ENCODE data around the gene RCSD1. TPM values are rescaled to one million over a fixed set of nuclear protein-coding genes. Genes with fewer than 3 reads are reported as not detected.
A peak's percentile ranks its signal among the peaks of the same experiment; 100 is the strongest.
"Not testable (repeated sequence)": the region's sequence is repeated elsewhere in the genome, so short reads cannot be mapped to it uniquely, and the experiment has no call there.

The RCSD1 gene
- total RNA-seq, 1 donor = 64.1 TPM

GRCh38 chr1:167715157-167715999 is 85.3 kb downstream of the RCSD1 start:
- Histone ChIP-seq H3K4me1 (ENCODE audit: insufficient read depth, low read length) (peaks cover 43% of the 10 kb centered on the region), H3K27me3 (ENCODE audit: insufficient read depth, low read length) (no peaks in the 10 kb centered on the region), H3K4me3 (ENCODE audit: low read length) (peak overlapping the region; percentile 79), H3K9me3 (ENCODE audit: low read depth, low read length) (no peaks in the 10 kb centered on the region)

- peak overlapping the region; percentile 79 for H3K4me3 ChIP-seq (ENCODE audit: low read length)
- peaks cover 46% of the 10 kb centered on the region for H3K4me1 ChIP-seq (ENCODE audit: insufficient read depth, low read length)
- H3K9me3 ChIP-seq (ENCODE audit: low read depth, low read length) = no peaks in the 10 kb centered on the region
- no peaks in the 10 kb centered on the region for H3K27me3 ChIP-seq (ENCODE audit: insufficient read depth, low read length)
Measured at GRCh38 chr1:167716000-167716271, 85.9 kb downstream of the RCSD1 start.

- no peak overlapping the region for H3K4me3 ChIP-seq (ENCODE audit: low read length)
- H3K4me1 ChIP-seq (ENCODE audit: insufficient read depth, low read length) = peaks cover 49% of the 10 kb centered on the region
- no peaks in the 10 kb centered on the region for H3K27me3 ChIP-seq (ENCODE audit: insufficient read depth, low read length)
- no peaks in the 10 kb centered on the region for H3K9me3 ChIP-seq (ENCODE audit: low read depth, low read length)
Measured at GRCh38 chr1:167717351-167717750, 87.3 kb downstream of the RCSD1 start.

- Histone ChIP-seq H3K4me1 (ENCODE audit: insufficient read depth, low read length) (peaks cover 50% of the 10 kb centered on the region), H3K4me3 (ENCODE audit: low read length) (no peak overlapping the region), H3K27me3 (ENCODE audit: insufficient read depth, low read length) (no peaks in the 10 kb centered on the region), H3K9me3 (ENCODE audit: low read depth, low read length) (no peaks in the 10 kb centered on the region)
Measured at GRCh38 chr1:167718914-167719691, 89.1 kb downstream of the RCSD1 start.

GRCh38 chr1:167719715-167720421 is 89.8 kb downstream of the RCSD1 start:
- H3K27me3 ChIP-seq (ENCODE audit: insufficient read depth, low read length); H3K9me3 ChIP-seq (ENCODE audit: low read depth, low read length); H3K4me3 ChIP-seq (ENCODE audit: low read length): not testable (repeated sequence)
- H3K4me1 ChIP-seq (ENCODE audit: insufficient read depth, low read length) = peaks cover 43% of the 10 kb centered on the region

GRCh38 chr1:167720965-167721616 is 91.1 kb downstream of the RCSD1 start:
- peak overlapping the region; percentile 66 for H3K4me3 ChIP-seq (ENCODE audit: low read length)
- H3K4me1 ChIP-seq (ENCODE audit: insufficient read depth, low read length) = peaks cover 38% of the 10 kb centered on the region
- no peaks in the 10 kb centered on the region for H3K27me3 ChIP-seq (ENCODE audit: insufficient read depth, low read length)
- H3K9me3 ChIP-seq (ENCODE audit: low read depth, low read length) = no peaks in the 10 kb centered on the region

- Histone ChIP-seq H3K9me3 (ENCODE audit: low read depth, low read length) (no peaks in the 10 kb centered on the region), H3K27me3 (ENCODE audit: insufficient read depth, low read length) (no peaks in the 10 kb centered on the region), H3K4me3 (ENCODE audit: low read length) (peak within 1 kb of the TSS; percentile 66), H3K4me1 (ENCODE audit: insufficient read depth, low read length) (peaks cover 37% of the 10 kb centered on the region)
Measured at GRCh38 chr1:167721617-167722151, 91.7 kb downstream of the RCSD1 start, which contains the start of gene MPZL1. TSS of gene MPZL1 (plus strand) at chr1:167721982. CDS start at chr1:167722152, 170 bp downstream.

GRCh38 chr1:167722152-167722869 is 92.3 kb downstream of the RCSD1 start:
- Histone ChIP-seq H3K4me3 (ENCODE audit: low read length) (peak overlapping the region; percentile 66), H3K4me1 (ENCODE audit: insufficient read depth, low read length) (peaks cover 33% of the 10 kb centered on the region)

GRCh38 chr1:167722870-167723251 is 92.8 kb downstream of the RCSD1 start:
- no peaks in the 10 kb centered on the region for H3K27me3 ChIP-seq (ENCODE audit: insufficient read depth, low read length)
- H3K9me3 ChIP-seq (ENCODE audit: low read depth, low read length) = no peaks in the 10 kb centered on the region
- H3K4me1 ChIP-seq (ENCODE audit: insufficient read depth, low read length) = peaks cover 33% of the 10 kb centered on the region
- H3K4me3 ChIP-seq (ENCODE audit: low read length) = peak overlapping the region; percentile 66

More at GRCh38 chr1:167722152-167722869, 92.3 kb downstream of the RCSD1 start:
- Histone ChIP-seq H3K27me3 (ENCODE audit: insufficient read depth, low read length) (no peaks in the 10 kb centered on the region), H3K9me3 (ENCODE audit: low read depth, low read length) (no peaks in the 10 kb centered on the region)

- H3K4me3 ChIP-seq (ENCODE audit: low read length) = no peak overlapping the region
- no peaks in the 10 kb centered on the region for H3K9me3 ChIP-seq (ENCODE audit: low read depth, low read length)
- H3K4me1 ChIP-seq (ENCODE audit: insufficient read depth, low read length) = peaks cover 33% of the 10 kb centered on the region
- no peaks in the 10 kb centered on the region for H3K27me3 ChIP-seq (ENCODE audit: insufficient read depth, low read length)
Measured at GRCh38 chr1:167723707-167724323, 93.8 kb downstream of the RCSD1 start.

GRCh38 chr1:167726008-167726407 is 96.0 kb downstream of the RCSD1 start:
- Histone ChIP-seq H3K4me3 (ENCODE audit: low read length) (no peak overlapping the region), H3K27me3 (ENCODE audit: insufficient read depth, low read length) (no peaks in the 10 kb centered on the region), H3K4me1 (ENCODE audit: insufficient read depth, low read length) (peaks cover 19% of the 10 kb centered on the region), H3K9me3 (ENCODE audit: low read depth, low read length) (no peaks in the 10 kb centered on the region)

- Histone ChIP-seq H3K27me3 (ENCODE audit: insufficient read depth, low read length) (no peaks in the 10 kb centered on the region), H3K4me3 (ENCODE audit: low read length) (no peak overlapping the region), H3K4me1 (ENCODE audit: insufficient read depth, low read length) (peaks cover 6% of the 10 kb centered on the region), H3K9me3 (ENCODE audit: low read depth, low read length) (no peaks in the 10 kb centered on the region)
Measured at GRCh38 chr1:167728818-167729410, 98.9 kb downstream of the RCSD1 start.

- H3K9me3 ChIP-seq (ENCODE audit: low read depth, low read length) = no peaks in the 10 kb centered on the region
- no peaks in the 10 kb centered on the region for H3K4me1 ChIP-seq (ENCODE audit: insufficient read depth, low read length)
- H3K27me3 ChIP-seq (ENCODE audit: insufficient read depth, low read length) = no peaks in the 10 kb centered on the region
- H3K4me3 ChIP-seq (ENCODE audit: low read length) = no peak overlapping the region
Measured at GRCh38 chr1:167734227-167734626, 104.2 kb downstream of the RCSD1 start.
